ENCODE results near the gene SPSB1.
A peak's percentile ranks its signal among the peaks of the same experiment; 100 is the strongest.

SPSB1 gene

GRCh38 chr1:9292361-9293240 is at the start of gene SPSB1:
Gene SPSB1 (plus strand): TSS chr1:9292894. CDS start chr1:9355892, 62,998 bp downstream.
- intact Hi-C loops (cut with DNase I) = loop anchor here (1.0 to 5.0 kb wide), 3 partner anchors 30 to 137 kb away; no protein-coding TSS in a partner anchor
- DNase-seq = peak; percentile 53 to 95 (median 69)

- intact Hi-C loops (cut with DNase I) = no loop called here
- peak in 1 of 10 donors; percentile 24 for DNase-seq
Observed at GRCh38 chr1:9243066-9243739, 49.5 kb upstream of the SPSB1 start.

GRCh38 chr1:9244501-9245229 is 48.0 kb upstream of the SPSB1 start:
- DNase-seq = no peak
- intact Hi-C loops (cut with DNase I) = no loop called here

DNA sequence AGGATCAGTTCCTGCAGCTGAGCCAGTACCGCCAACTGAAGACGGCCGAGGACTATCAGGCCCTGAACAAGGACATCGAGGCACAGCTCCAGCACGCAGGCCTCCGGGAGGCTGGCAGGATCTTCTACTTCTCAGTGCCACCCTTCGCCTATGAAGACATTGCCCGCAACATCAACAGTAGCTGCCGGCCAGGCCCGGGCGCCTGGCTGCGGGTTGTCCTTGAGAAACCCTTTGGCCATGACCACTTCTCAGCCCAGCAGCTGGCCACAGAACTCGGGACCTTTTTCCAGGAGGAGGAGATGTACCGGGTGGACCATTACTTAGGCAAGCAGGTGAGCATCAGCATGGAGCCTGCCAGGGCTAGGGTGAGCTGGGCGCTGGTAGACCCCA is 47.5 kb upstream of the SPSB1 start:
- intact Hi-C loops (cut with DNase I) = no loop called here
- peak in 1 of 10 donors; percentile 77 for DNase-seq

GRCh38 chr1:9245661-9246060 is 47.0 kb upstream of the SPSB1 start:
- no peak for DNase-seq
- intact Hi-C loops (cut with DNase I) = no loop called here

DNA sequence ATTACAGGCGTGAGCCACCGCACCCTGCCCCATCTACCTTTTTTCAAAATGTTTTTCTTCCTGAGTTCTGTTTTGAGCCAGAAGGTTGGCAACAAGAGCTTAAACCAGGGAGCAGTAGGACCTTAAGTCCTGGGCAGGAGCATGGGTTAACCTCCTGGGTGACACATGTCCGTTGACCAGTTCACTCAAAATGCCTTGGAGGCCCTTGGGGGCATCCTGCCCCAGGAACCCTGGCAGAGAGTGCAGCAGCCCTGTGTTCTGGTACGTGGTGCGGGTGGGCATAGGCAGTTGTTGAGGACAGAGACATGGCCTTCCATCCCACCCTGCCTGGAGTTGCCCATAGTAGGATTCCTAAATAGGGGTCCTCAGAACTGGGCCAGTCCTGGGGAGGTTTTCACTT is 46.5 kb upstream of the SPSB1 start:
- peak in 1 of 10 donors; percentile 29 for DNase-seq
- intact Hi-C loops (cut with DNase I) = no loop called here

DNA sequence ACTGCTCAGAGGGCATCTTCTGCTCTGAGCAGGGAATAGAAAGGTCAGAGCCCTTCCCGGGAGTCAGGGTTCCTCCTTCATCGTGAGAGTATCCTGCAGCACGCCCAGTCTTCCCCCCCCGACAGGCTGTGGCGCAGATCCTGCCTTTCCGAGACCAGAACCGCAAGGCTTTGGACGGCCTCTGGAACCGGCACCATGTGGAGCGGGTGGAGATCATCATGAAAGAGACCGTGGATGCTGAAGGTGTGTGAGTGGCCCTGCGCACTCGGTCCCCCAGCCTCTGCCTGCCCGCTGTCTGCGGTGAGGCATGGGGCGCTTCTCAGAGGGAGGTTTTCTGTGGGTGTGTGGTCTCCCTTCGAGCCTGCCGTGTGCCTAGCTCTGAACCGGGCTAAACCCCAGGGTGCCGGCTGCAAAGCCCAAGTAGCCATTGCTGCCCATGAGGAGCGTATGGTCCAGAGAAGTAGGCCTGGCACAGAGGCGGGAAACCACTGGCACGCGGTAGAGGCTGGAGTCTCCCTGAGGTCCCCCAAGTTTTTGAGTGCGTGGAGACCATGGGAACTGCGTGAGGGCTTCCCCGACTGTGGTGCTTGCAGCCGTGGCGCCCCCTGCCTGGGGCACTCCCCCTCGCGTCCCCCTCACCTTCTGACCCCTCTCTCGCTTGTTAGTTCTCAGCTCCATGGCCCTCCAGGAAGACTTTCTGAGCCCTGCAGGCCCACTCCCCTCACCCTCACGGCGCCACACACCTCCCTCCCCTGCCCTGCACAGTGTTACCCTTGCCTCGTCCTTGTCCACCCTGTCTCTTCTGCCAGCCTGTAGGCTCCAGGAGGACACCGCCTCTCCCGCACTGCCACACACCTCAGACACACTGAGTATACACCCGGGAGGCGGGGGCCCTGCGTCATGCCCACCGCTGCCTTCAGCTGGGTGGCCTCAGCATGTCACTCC is 45.6 kb upstream of the SPSB1 start:
- peak in 1 of 10 donors; percentile 63 for DNase-seq
- intact Hi-C loops (cut with DNase I) = no loop called here

- intact Hi-C loops (cut with DNase I) = no loop called here
- peak in 7 of 10 donors; percentile 22 to 92 (median 71) for DNase-seq
Observed at GRCh38 chr1:9247894-9248293, 44.8 kb upstream of the SPSB1 start.

DNA sequence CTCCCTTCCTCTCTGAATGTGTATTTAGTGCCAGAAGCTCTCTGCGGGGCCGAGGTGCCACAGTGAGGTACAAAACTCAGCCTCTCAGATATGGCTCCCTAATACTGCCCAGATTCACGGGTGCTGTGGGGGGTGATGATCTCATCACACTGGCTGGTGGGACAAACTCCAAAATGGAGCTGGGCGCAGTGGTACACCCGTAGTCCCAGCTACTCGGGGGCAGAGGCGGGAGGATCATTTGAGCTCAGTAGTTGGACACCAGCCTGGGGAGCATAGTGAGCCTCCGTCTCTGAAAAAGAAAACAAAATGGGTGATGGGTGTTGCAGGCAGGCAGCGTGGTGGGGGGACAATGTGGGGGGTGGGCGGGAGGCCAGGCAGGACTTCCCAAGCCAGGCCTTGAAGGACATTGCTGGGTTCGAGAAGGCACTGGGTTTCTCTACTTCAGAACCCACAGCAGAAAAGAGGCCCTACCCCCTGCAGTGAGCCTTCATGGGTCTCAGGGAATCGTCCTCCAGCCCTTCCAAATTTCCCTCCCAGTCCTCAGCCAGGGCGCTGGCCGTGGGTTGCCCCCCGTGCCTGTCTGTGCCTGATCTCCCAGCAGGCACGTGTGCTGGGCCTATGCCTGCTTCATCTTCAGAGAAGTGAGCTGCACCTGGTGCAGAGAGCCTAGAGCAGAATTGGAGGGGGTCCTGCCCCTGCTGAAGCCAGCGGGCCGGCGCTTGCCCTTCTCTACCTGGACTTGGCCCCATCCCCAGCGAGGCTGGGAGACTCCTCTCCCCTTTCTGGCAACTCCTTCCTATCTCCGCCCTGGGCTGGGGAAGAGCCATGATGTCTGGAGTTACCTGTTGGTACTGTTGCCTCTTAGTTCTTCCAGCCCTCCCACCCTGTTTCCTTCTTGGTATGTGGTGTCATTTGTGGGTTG is 44.1 kb upstream of the SPSB1 start:
- DNase-seq = peak in 1 of 10 donors; percentile 78

DNA sequence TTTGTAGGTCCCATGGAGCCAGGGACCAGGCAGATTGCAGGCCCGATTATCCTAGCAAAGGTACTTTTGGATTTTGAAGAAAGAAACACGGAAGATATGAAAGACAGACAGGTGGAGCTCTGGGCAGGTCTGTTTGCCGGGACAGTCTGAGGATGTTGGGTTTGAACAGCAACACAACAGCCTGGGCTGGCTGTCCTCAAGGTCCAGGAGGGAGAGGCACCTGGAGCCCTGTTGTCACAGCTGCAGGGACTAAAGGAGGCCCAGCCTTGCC is 43.5 kb upstream of the SPSB1 start:
- intact Hi-C loops (cut with DNase I) = no loop called here
- DNase-seq = no peak

More for the DNA sequence above, 44.1 kb upstream of the SPSB1 start:
- intact Hi-C loops (cut with DNase I) = no loop called here

- intact Hi-C loops (cut with DNase I) = no loop called here
- peak in 4 of 10 donors; percentile 26 to 53 (median 44) for DNase-seq
Observed at GRCh38 chr1:9249534-9250410, 42.9 kb upstream of the SPSB1 start.

GRCh38 chr1:9250411-9251381 is 42.0 kb upstream of the SPSB1 start:
- no peak for DNase-seq
- intact Hi-C loops (cut with DNase I) = no loop called here

GRCh38 chr1:9251501-9251900 is 41.2 kb upstream of the SPSB1 start:
- intact Hi-C loops (cut with DNase I) = no loop called here
- peak in 1 of 10 donors; percentile 74 for DNase-seq

- intact Hi-C loops (cut with DNase I) = no loop called here
- DNase-seq = peak in 2 of 10 donors; percentile 50 to 72
Observed at GRCh38 chr1:9253004-9253403, 39.7 kb upstream of the SPSB1 start.

DNA sequence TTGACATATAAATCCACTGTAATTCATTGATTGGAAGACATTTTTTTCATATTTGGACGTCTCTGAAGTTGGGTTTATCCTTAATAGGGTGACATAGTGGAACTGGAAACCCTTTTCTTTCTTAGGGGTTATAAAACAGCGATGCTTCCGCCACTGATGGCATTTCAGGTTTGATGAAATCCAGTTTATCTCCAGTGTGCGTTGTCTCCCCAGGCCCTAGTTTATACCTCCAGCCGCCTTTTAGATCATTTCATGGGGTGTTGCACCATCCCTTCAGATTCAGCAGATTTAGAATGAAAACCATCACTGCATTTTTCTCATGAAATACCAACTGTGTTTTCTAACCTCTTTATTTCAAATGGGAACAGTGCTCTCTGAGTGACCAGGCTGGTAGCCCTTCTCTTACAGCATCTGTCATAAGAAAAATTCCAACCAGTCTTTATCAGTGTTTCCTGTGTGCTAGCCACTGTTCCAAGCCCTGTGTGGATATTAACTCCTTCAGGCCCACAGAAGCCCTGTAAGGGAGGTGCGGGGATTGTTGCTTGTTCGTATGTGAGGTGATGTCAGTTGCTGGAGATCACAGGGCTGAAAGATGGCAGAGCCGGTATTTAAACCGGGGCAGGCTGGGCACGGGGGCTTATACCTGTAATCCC is 39.1 kb upstream of the SPSB1 start:
- intact Hi-C loops (cut with DNase I) = no loop called here
- peak in 1 of 10 donors; percentile 44 for DNase-seq

DNA sequence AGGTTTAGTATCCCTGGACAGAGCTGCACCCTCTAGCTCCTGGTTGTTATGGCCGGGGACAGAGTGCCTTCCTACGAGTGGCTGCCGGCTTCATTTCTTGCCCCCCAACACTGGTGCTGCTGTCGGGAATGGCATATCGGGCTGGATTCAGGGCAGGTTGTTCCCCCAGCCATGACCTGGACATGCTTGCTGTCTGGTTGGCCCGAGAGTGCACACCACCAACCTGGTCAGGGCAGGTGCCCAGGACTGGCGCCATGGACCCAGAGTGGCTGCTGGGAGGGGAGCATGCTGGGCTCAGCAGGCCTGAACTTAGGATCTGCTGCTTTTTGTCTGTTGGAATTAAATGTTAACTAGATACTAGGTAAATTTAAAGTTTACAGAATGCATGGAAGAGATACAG is 36.4 kb upstream of the SPSB1 start:
- intact Hi-C loops (cut with DNase I) = no loop called here

More for the DNA sequence above, 36.4 kb upstream of the SPSB1 start:
- peak in 2 of 10 donors; percentile 44 to 82 for DNase-seq
